ENCODE data around the gene MVP.

DNA sequence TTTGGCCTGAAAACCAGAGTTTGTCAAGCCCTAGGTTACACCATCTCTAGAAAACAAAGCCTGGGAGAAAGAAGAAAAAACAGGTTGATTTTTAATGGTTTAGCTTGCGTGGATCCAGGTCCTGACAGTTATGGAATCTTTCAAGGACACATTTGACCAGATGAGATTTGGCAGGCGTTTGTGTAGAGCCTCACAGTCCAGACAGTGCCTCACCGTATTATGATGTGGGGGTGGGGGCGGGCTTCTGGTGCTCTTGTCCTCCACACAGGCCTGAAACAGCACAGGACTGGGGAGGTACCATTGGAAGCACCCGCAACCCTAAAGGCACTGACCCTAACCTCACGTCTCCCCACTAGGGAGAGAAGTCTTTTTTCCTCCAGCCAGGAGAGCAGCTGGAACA lies 19.6 kb downstream of the MVP start:
- TF ChIP-seq, protein P1, sequence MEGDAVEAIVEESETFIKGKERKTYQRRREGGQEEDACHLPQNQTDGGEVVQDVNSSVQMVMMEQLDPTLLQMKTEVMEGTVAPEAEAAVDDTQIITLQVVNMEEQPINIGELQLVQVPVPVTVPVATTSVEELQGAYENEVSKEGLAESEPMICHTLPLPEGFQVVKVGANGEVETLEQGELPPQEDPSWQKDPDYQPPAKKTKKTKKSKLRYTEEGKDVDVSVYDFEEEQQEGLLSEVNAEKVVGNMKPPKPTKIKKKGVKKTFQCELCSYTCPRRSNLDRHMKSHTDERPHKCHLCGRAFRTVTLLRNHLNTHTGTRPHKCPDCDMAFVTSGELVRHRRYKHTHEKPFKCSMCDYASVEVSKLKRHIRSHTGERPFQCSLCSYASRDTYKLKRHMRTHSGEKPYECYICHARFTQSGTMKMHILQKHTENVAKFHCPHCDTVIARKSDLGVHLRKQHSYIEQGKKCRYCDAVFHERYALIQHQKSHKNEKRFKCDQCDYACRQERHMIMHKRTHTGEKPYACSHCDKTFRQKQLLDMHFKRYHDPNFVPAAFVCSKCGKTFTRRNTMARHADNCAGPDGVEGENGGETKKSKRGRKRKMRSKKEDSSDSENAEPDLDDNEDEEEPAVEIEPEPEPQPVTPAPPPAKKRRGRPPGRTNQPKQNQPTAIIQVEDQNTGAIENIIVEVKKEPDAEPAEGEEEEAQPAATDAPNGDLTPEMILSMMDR (IDR thresholded peaks at IDR 0.05) = no peak
- TF ChIP-seq POLR2A (IDR thresholded peaks at IDR 0.05) = no peak
